ENCODE data around the gene TRPC1.
"Not testable (repeated sequence)": the region's sequence is repeated elsewhere in the genome, so short reads cannot be mapped to it uniquely, and the experiment has no call there.

The TRPC1 gene

DNA sequence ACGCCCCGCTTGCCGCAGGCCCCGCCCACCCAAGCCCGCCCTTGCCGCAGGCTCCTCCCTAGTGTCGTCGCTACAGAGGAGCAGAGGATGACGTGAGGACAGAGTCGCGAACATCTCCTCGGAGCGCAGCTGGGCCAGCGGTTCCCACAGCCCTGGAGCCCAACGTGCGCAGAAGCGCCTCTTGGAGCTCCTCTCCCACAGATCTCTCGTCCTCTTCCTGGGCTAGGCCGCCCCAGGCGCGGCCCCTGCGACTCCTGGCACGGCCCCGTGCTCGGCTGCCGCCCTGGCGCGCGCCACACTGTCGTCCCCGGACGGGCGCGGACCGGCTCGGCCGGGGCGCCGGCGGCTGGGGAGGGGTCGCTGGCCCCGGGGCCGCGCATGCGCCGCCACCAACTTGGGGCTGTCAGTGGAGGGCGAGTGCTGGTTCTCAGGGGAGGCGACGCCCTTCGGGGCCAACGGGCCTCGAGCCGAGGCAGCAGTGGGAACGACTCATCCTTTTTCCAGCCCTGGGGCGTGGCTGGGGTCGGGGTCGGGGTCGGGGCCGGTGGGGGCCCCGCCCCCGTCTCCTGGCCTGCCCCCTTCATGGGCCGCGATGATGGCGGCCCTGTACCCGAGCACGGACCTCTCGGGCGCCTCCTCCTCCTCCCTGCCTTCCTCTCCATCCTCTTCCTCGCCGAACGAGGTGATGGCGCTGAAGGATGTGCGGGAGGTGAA lies at the start of gene TRPC1:
Gene TRPC1 (plus strand): TSS at position 67 of the 714 bp plus-strand sequence. CDS start 526 bp downstream, at position 593.
- in situ Hi-C loops (cut with MboI; ENCODE audit: low sequenced_read_pairs) = no loop called here

DNA sequence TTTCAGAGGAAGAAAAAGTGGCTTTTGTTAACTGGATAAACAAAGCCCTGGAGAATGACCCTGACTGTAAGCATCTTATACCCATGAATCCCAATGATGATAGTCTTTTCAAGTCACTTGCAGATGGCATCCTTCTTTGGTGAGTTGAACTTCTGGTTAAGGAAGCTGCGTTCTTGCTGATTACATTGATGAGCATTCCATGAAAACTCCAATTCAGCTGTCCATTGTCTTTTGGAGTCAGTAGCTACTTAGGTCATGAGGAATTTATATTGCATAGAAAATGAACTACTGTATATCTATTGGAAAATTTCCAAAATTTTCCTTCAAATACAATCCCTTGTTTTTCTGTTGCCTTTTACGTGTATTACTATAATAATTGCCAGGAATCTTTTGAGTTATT lies 47.7 kb upstream of the TRPC1 start:
- in situ Hi-C loops (cut with MboI; ENCODE audit: low sequenced_read_pairs) = no loop called here

DNA sequence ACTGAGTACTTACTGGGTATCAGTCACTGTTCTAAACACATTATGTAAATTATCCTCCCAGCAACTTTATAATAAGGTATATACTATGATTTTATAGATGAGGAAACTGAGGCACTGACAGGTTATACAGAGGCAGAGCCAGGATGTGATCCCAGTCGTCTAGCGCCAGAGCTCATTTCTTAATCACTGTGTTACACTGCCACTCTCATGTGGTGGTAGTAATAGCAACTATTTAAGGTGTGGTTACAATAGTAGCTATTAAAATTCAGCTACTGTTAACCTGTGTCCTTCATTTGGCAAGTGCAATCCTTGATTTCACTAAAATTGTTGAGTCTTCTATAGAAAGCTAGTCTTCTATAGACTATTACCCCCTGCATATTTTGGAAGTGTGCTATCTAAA lies 43.1 kb upstream of the TRPC1 start:
- in situ Hi-C loops (cut with MboI; ENCODE audit: low sequenced_read_pairs) = no loop called here

DNA sequence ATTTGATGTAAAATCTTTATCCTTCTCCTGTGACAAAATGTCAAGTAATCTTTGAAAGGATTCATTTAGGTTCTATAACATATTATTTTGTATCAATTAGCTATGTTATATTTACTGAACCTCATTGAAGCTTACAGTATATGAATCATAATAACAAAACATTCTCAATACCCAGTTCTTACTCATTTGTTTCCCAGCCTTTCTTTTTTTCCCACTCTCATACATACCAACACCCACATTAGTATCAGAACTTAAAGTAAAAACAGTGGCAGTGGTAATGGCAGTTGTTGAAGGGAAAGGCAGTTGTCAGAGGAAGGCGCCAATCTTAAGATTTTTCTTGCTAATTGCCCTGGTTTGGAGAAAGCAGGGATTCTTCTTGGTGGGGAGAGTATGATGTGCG lies 33.2 kb upstream of the TRPC1 start:
- in situ Hi-C loops (cut with MboI; ENCODE audit: low sequenced_read_pairs) = no loop called here

DNA sequence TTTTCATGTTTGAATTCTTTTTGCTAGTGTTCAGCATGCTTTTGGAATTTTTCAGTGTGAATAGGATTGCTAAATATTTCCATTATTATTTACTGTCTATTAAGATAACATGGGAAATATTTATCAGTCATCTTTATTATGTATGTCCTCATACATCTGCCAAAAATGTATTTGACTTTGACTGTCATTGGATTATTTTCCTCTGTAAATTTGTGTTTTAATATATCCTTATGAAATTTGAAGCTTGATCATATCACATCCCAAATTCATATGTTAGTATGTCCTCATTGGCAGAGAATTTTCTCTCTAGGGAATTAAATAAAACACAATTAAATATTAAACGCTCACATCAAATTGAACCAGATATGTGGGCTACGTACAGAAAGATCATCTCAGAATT lies 32.3 kb upstream of the TRPC1 start:
- in situ Hi-C loops (cut with MboI; ENCODE audit: low sequenced_read_pairs) = no loop called here

DNA sequence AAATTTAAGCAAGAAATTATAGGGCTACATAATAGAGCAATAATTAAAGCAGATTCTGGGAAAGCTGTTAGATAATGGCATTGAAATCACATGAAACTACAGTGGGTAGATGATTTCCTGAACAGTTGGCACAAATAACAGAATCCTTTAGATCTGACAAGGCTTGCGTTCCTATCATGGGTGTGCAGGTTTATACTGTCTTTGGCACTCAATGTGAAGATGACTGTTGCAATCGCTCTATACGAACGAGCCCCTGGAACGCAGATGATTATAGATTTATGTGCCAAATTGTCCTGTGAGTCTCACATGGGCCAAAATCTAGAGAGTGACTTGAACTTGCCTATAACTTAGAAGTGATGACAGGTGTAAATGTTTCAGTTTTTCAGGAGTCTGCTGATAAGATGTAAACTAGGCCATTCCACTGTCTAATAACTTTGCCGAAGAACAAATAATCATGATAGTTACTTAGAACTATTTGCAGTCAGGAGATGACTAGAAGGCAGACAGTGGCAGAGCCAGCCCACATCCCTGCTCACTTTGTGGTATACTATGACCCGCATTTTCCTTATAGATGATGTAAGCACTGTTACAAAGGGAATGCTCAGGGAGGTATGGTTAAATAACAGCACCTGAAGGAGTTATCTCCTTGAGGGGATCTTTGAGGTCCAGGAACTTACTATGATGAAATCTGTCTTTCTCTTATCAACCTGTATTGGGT lies 30.5 kb upstream of the TRPC1 start:
- in situ Hi-C loops (cut with MboI; ENCODE audit: low sequenced_read_pairs) = no loop called here

DNA sequence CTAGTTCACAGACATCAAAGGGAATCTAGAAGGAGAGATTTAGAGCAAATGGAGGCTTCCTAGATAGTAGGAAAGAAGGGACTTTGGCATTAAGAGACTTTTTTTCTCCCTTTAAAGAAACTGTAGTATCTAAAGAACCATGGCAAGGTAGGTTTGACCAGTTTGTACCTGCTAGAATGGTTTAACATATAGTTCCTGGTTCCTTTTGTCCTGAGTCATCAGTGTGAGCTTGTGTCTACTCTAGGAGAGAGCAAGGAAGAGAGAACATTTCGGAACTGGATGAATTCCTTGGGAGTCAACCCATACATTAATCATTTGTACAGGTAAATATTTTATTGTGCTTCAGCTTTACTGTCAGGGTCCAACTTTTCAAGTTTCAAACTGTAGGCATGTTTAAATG lies 29.6 kb upstream of the TRPC1 start:
- in situ Hi-C loops (cut with MboI; ENCODE audit: low sequenced_read_pairs) = no loop called here

DNA sequence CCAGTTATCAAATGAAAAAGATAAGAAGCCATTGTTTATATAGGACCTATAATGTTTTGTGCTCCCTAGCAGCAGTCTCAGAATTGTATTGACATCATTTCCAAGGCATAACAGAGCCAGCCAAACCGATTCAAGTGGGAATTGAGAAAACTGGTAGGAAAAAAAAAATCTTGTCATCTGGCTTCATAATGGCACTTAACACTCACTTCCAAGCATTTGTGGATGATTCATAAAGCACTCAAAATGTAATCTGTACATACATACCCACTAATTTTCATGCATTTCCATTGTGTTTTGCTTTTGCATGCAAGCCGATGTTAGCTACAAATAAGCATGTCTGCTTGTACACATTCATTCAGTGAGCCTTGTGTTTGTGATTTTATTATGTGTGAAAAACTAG lies 18.6 kb upstream of the TRPC1 start:
- in situ Hi-C loops (cut with MboI; ENCODE audit: low sequenced_read_pairs) = no loop called here

DNA sequence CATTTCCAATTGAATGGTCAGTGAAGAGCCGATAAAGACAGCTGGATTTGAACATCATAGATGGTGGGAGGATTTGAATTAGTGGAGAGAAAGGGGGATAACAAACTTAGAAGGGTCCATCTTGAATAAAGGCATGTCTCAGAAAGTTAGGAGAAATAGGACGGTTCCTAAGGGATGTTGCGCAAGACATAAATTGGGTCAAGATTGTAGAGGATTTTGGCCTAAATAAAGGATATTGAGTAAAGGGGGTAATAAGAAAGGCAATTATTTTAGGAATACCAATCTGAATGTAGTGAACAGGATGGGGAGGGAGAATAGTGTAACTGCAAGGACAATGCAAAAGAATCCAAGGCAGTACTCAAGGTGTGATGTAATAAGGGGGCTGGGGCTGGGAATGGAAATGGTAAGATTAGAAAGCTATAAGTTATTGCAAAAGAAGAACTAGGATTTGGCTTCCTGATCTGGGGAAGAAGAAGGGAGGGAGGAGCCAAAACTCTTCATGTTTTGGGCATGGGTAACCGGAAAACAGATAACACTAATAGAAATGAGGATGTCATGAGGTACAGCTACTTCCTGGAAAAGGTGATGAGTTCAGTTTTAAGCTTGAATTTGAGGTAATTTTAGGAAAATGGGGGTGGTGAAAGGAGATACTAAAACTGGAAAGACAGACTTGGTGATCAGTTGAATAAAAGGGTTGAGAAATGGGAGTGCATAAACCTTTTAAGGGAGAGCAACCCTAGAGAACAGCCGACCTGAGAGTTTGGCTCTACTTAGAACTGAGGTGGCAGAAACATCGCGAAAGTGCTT lies 17.3 kb upstream of the TRPC1 start:
- in situ Hi-C loops (cut with MboI; ENCODE audit: low sequenced_read_pairs) = no loop called here

DNA sequence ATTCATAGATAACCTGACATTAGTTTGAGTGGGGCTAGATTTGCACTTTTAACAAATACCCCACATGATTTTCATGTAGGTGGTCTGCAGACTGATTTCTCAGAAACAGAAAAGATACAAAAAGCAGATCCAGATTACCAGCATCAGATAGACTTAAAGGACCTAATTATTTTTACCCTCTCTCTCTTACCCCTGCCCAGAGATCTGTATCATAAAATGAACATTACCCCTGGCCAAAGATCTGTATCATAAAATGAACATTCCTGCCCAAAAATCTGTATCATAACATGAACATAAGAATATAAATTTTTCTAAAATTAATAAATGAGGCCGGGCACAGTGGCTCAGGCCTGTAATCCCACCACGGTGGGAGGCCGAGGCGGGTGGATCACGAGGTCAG lies 14.6 kb upstream of the TRPC1 start:
- in situ Hi-C loops (cut with MboI; ENCODE audit: low sequenced_read_pairs) = no loop called here

DNA sequence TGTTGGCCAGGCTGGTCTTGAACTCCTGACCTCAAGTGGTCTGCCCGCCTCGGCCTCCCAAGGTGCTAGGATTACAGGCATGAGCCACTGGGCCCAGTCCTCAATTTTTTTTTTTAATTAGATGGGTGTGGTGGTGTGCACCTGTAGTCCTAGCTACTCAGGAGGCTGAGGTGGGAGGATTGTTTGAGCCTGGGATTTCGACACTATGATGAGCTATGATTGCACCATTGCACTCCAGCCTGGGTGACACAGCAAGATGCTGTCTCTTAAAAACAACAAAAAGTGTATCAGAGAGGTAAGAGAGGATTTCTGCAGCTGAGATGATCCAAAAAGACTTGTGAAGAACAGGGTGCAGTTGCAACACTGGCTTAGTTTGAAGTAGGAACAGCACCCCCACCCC lies 9.0 kb upstream of the TRPC1 start:
- in situ Hi-C loops (cut with MboI; ENCODE audit: low sequenced_read_pairs) = not testable (repeated sequence)

DNA sequence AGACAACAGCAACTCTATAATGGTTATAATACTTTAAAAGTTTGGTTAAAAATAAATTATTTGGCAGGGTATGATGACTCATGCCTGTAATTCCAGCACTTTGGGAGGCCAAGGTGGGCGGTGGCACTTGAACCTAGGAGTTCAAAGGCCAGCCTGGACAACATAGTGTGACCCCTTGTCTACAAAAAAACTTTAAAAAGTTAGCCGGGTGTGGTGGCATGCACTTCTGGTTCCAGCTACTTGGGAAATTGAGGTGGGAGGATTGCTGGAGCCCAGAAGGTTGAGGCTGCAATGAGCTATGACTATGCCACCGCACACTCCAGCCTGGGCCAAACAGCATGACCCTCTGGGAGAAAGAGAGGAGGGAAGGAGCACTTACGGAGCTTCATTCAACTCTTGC lies 7.7 kb upstream of the TRPC1 start:
- in situ Hi-C loops (cut with MboI; ENCODE audit: low sequenced_read_pairs) = no loop called here

DNA sequence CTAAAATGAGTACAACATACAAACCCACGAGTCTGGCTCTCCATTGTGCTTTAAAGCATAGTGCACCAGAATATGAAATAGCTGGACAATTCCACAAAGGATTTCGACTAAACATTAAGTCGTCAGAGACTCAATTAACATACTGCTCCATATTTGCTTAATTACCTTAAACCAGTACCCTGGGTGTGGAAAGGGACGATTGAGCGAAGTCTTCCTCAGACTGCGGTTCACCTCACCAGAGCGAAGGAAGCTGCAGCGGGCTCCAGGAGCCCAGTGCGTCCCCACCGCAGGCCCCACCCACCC lies 218 bp upstream of the TRPC1 start:
- in situ Hi-C loops (cut with MboI; ENCODE audit: low sequenced_read_pairs) = no loop called here

DNA sequence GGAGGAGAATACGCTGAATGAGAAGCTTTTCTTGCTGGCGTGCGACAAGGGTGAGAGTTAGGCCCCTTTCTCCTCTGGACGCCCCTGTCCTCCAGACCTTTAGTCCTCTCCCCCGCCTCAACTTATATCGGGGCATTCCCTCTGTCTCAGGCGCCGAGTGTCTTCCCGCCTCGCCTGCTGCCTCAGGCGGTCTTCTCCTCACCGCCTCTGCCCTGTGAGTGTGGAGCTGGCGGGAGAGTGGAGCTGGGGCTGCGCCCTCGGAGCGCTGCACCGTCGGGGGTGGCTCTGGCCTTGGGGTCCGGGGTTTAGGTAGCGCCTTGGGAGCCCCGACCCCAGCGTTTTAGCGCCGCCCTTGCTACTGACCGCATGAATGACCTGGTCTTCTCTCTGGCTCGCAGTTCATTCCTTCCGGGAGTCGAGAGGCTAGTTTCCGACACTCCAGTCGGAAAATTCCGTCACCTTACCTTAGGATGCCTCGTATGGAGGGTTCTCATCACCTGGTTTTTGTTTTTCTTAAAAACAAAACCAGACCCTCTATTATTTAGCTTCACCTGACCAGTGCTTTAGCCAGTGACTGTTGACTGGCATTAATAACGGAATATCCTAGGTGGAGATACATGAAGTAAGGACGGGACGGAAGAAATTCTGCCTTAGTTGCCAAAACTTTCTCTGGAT lies 985 bp downstream of the TRPC1 start:
- in situ Hi-C loops (cut with MboI; ENCODE audit: low sequenced_read_pairs) = no loop called here

DNA sequence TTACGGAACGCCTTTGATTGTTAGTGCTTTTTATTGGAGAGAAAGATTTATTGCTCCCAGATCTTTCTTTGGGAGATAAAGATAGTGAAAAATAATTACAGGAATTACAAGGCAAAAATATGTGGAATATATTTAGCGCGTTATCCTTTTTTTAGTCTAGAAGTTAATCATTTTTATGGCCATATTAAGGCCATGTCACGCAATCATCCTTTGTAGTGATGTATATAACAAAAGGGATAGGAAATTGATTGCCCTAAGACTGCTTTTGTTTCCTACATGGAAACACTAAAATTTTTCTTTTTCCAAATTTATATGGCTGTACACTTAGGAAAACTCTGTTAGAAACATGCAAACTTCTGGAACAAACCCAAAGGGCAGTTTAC lies 1.5 kb downstream of the TRPC1 start:
- in situ Hi-C loops (cut with MboI; ENCODE audit: low sequenced_read_pairs) = no loop called here

DNA sequence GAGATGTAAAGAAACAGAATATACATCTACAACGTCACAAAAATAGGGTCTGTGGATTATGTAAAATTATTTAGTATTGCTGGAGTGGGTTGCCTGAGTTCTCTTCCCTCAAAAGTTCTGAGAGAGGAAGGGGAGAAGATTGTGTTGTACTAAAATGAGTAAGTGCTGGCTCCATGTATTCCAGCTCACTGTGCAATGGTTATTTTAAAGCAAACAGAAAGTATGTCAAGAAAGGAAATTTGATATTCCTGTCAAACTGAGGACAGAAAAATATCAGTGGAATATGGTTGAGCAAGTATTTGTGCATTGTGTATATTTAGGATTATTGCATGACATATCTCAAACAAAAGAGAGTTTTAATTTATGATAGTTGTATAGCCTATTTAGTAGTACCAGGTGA lies 2.2 kb downstream of the TRPC1 start:
- in situ Hi-C loops (cut with MboI; ENCODE audit: low sequenced_read_pairs) = no loop called here

DNA sequence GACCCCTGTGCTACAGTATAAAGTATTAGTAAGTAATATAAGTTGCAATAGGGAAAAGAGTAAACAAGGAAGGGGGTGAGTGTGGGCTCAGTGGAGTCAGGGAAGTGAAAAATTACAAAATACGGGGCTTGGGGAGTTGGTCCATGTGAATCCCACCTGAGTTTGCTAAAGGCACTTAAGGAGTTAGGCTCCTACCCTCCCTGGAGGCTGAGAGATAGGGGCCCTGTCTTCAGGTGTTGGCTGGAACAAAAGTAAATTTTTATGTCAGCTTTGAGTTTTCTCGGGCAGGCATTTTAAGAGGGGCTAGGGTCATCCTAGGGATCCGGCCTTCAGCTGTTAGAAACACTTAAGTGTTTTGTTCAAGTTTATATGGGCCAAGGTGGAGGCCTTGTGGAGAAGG lies 8.2 kb downstream of the TRPC1 start:
- in situ Hi-C loops (cut with MboI; ENCODE audit: low sequenced_read_pairs) = no loop called here

DNA sequence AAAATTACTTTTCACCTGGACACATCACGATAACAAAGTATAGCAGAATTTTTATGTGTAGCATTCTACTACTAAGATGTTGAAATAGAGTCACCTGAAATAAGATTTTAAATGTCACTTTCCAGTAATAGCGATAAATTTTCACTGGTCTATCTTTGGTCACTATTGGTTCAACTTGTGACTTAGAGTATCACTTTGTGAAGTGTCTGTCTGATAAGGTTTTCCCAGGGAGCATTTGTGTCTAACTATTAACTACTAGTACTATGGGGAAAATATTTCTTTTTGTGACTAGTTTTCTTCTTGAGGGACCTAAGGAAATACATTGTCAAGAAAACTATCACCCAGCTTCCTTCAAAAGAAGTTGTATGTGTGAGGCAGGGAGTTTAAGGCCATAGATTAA lies 11.0 kb downstream of the TRPC1 start:
- in situ Hi-C loops (cut with MboI; ENCODE audit: low sequenced_read_pairs) = no loop called here

DNA sequence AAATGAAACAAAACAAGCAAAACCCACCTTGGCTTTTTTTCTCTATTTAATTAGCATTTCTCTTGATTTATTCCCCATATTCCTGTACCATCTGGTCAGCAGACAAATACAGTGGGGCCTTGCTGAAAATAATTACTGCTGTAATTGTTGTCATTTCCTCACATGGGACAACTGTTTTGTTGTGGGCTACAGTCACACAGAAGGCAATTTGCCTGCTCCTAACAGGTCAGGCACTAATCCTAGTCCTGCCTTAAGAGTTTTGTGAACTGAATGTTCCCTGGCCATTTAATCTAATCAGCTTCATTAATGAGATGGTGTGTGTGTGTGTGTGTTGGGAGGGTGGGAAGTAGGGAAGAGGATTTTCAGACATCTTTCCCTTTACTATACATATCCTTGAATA lies 11.6 kb downstream of the TRPC1 start:
- in situ Hi-C loops (cut with MboI; ENCODE audit: low sequenced_read_pairs) = no loop called here

DNA sequence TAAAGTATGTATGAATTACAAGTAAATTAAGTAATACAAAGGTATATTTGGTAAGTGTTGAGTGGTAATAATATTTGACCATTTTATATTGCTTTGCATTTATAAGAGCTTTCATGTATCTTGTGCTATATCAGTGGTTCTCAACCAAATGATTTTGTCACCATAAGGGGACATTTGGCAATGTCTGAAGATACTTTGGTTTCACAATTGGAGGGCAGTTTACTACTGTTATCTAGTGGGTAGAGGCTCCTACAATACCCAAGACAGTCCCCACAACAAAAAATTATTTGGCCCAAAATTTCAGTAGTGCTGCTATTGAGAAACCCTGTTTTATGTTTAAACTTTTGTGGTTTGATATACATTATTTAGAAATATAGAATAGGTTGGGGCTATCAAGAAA lies 14.6 kb downstream of the TRPC1 start:
- in situ Hi-C loops (cut with MboI; ENCODE audit: low sequenced_read_pairs) = no loop called here

DNA sequence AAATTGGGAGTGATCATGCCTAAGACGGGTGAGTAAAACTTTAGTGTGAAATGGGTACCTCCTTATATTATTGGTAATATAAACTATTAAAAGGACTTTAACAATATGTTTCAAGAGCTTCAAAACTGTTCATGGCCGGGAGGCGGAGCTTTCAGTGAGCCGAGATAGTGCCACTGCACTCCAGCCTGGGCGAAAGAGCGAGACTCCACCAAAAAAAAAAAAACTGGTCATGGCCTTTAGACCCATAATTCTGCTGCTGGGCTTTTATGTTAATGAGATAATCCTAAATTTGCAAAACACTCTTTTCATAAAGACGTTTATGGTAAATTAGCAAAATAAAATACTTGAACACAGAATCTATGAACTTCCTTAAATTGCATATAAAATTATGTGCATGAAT lies 22.8 kb downstream of the TRPC1 start:
- in situ Hi-C loops (cut with MboI; ENCODE audit: low sequenced_read_pairs) = no loop called here

DNA sequence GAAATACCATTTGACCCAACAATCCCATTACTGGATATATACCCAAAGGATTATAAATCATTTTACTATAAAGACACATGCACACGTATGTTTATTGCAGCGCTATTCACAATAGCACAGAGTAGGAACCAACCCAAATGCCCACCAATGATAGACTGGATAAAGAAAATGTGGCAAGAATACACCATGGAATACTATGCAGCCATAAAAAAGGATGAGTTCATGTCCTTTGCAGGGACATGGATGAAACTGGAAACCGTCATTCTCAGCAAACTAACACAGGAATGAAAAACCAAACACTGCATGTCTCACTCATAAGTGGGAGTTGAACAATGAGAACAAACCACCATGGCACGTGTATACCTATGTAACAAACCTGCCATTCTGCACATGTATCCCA lies 26.7 kb downstream of the TRPC1 start:
- in situ Hi-C loops (cut with MboI; ENCODE audit: low sequenced_read_pairs) = not testable (repeated sequence)
